B cell (primary cell): Measurements from ENCODE around the gene UPK3A. TPM values are rescaled to one million over a fixed set of nuclear protein-coding genes. Genes with fewer than 3 reads are reported as not detected.

ENCODE experiments used
- ATAC-seq: fragments of 200-7000 bp; cut with Tn5 transposase; one replicate; pipeline ENCODE4 v1.10.0; 2021; ENCODE audit warnings: low read depth, mild to moderate bottlenecking, moderate number of reproducible peaks, moderate library complexity
- CTCF ChIA-PET: fragments of 350-600 bp; sonication (Branson Sonifier 250); formaldehyde crosslinking; loops from one replicate; lab custom pipeline; 2021; ENCODE audit warnings: antibody characterized with exemption, inconsistent platforms; lab: Charles Lee
- POLR2A ChIA-PET: fragments of 350-600 bp; sonication (Branson Sonifier 250); formaldehyde crosslinking; loops from one replicate; lab custom pipeline; 2021; ENCODE audit warnings: antibody characterized with exemption; lab: Charles Lee
- DNase-seq: peaks from one replicate; pipeline ENCODE4 v3.0.0; 2013
- H2AFZ ChIP-seq: 2 replicates; pipeline ENCODE4 v1.6.1; 2012; ENCODE audit warnings: mild to moderate bottlenecking, low read depth, low read length; ENCODE audit not compliant: insufficient read depth, poor library complexity, severe bottlenecking
- H3K27ac ChIP-seq, 2 donors: 1 replicate in 1 of 2; 2 replicates in 1 of 2; pipeline ENCODE4 v1.5.1; 2012 to 2013; ENCODE audit warnings: low read length in 2 of 2, mild to moderate bottlenecking in 2 of 2, moderate library complexity in 1 of 2
- H3K27me3 ChIP-seq, 4 experiments: fragments of 200-600 bp in 1 of 4; sonication (generic) in 1 of 4; replicated peaks in 1 of 4; 1 replicate in 2 of 4; 2 replicates in 2 of 4; pipeline versions ENCODE4 v1.6.1 to v1.7.0; 2013 to 2016; ENCODE audit warnings: low read length in 3 of 4, mild to moderate bottlenecking in 2 of 4, mixed read lengths in 1 of 4, moderate library complexity in 1 of 4; ENCODE audit not compliant: insufficient read depth in 4 of 4, control insufficient read depth in 3 of 4; ENCODE audit errors: control extremely low read depth in 1 of 4
- H3K36me3 ChIP-seq, 2 experiments: replicated peaks in 1 of 2; 1 replicate in 1 of 2; 2 replicates in 1 of 2; pipeline versions ENCODE4 v1.6.1 to v1.7.1; 2013; ENCODE audit warnings: low read length in 1 of 2; ENCODE audit not compliant: insufficient read depth in 2 of 2, control insufficient read depth in 1 of 2; ENCODE audit errors: control extremely low read depth in 1 of 2, extremely low read depth in 1 of 2
- H3K4me1 ChIP-seq, 2 donors: fragments of 200-600 bp in 1 of 2; sonication (generic) in 1 of 2; 1 replicate in 1 of 2; 2 replicates in 1 of 2; pipeline versions ENCODE4 v1.5.1 to v1.6.1; 2013 to 2017; ENCODE audit warnings: low read length in 2 of 2; ENCODE audit not compliant: control insufficient read depth in 2 of 2, insufficient read depth in 2 of 2
- H3K4me2 ChIP-seq: replicated peaks from 2 replicates; pipeline ENCODE3; 2012; ENCODE audit warnings: mild to moderate bottlenecking, low read depth, low read length; ENCODE audit not compliant: poor library complexity, severe bottlenecking
- H3K4me3 ChIP-seq, 5 experiments: fragments of 200-600 bp in 1 of 5; sonication (generic) in 1 of 5; 1 replicate in 3 of 5; 2 replicates in 2 of 5; pipeline versions ENCODE4 v1.5.1 to v1.7.0; 2011 to 2016; ENCODE audit warnings: low read length in 4 of 5, mild to moderate bottlenecking in 4 of 5, low read depth in 2 of 5, control low read depth in 1 of 5, moderate library complexity in 1 of 5; ENCODE audit not compliant: insufficient read depth in 1 of 5; ENCODE audit errors: control extremely low read depth in 1 of 5, extremely low read depth in 1 of 5
- H3K79me2 ChIP-seq: fragments of 200-600 bp; sonication (generic); one replicate; pipeline ENCODE4 v1.6.0; 2016; ENCODE audit warnings: low read length; ENCODE audit not compliant: control insufficient read depth, insufficient read depth
- H3K9ac ChIP-seq: fragments of 200-600 bp; sonication (generic); 2 replicates; pipeline ENCODE4 v1.6.1; 2017; ENCODE audit warnings: mild to moderate bottlenecking, low read length, moderate library complexity
- H3K9me3 ChIP-seq, 3 donors: one replicate each; pipeline versions ENCODE4 v1.6.1 to v1.7.1; 2013; ENCODE audit warnings: low read length in 2 of 3; ENCODE audit not compliant: control insufficient read depth in 2 of 3, insufficient read depth in 1 of 3; ENCODE audit errors: control extremely low read depth in 1 of 3
- H4K20me1 ChIP-seq: 2 replicates; pipeline ENCODE4 v1.6.0; 2012; ENCODE audit warnings: mild to moderate bottlenecking, low read length; ENCODE audit not compliant: insufficient read depth, control insufficient read depth, poor library complexity, severe bottlenecking
- H3K27ac Mint-ChIP-seq: one replicate; pipeline ENCODE4 v1.8.0; 2021; ENCODE audit warnings: mixed read lengths
- H3K27me3 Mint-ChIP-seq: one replicate; pipeline ENCODE4 v1.8.0; 2021; ENCODE audit warnings: mixed read lengths
- H3K4me1 Mint-ChIP-seq: one replicate; pipeline ENCODE4 v1.8.0; 2021; ENCODE audit warnings: mixed read lengths
- H3K4me3 Mint-ChIP-seq: one replicate; pipeline ENCODE4 v1.8.0; 2021; ENCODE audit warnings: mixed read lengths
- H3K9me3 Mint-ChIP-seq: one replicate; pipeline ENCODE4 v1.8.0; 2022; ENCODE audit warnings: mixed read lengths; ENCODE audit not compliant: insufficient read depth
- CTCF ChIP-seq: fragments of 200-600 bp; IDR thresholded peaks from one replicate; pipeline ENCODE4 v1.8.0; 2022; ENCODE audit warnings: antibody characterized with exemption, mild to moderate bottlenecking
- EZH2 ChIP-seq: IDR thresholded peaks from 2 replicates; pipeline ENCODE4 v1.6.1; 2012; ENCODE audit warnings: borderline replicate concordance, low read depth, mild to moderate bottlenecking, moderate library complexity, low read length; ENCODE audit not compliant: insufficient read depth, poor library complexity, severe bottlenecking
- WGBS: methylation state at CpG from one replicate; pipeline ENCODE4 v1.1.5; 2013; ENCODE audit warnings: missing lambda C conversion rate; ENCODE audit not compliant: insufficient coverage; 5-methylcytosine and 5-hydroxymethylcytosine counted together
- intact Hi-C: fragments of 100-400 bp; cut with micrococcal nuclease; formaldehyde crosslinking; loops from one replicate; pipeline ENCODE4 v1.10.0; 2022
- polyA plus RNA-seq: library from polyadenylated mRNA; depleted of rRNA; stranded (reverse); fragments of >200 nt; gene quantifications from 2 replicates; pipeline ENCODE4 v1.2.3, GENCODE V29; 2012
- total RNA-seq, 2 donors: library from RNA; stranded (reverse); fragments of 120-200 nt in 1 of 2; gene quantifications; 1 replicate in 1 of 2; 2 replicates in 1 of 2; pipeline versions ENCODE4 v1.2.3 to v1.2.4, GENCODE V29; 2013 to 2022

Gene UPK3A
- total and polyA plus RNA-seq, 2 donors (not counting 1 experiment from before 2014, with no cell fraction given): not detected

- Histone ChIP-seq H3K9ac (peak overlapping the region; percentile 87), H3K4me2 (peak overlapping the region; percentile 98), H3K4me1 (peaks cover 18 to 25% of the 10 kb centered on the region in 2 donors), H3K27me3 (no peaks in the 10 kb centered on the region), H2AFZ (peak overlapping the region; percentile 87), H3K79me2 (peaks cover 36% of the 10 kb centered on the region), H3K4me3 (peak overlapping the region; percentile 27 to 71 (median 60)), H3K27ac (peak overlapping the region; percentile 39 to 73), H3K36me3 (no peaks in the 10 kb centered on the region), H4K20me1 (no peaks in the 10 kb centered on the region), H3K9me3 (no peaks in the 10 kb centered on the region)
- no peaks in the 10 kb centered on the region for H3K27me3 Mint-ChIP-seq
- no peaks in the 10 kb centered on the region for H3K9me3 Mint-ChIP-seq
- POLR2A ChIA-PET: interaction anchor here (0.7 kb wide), 1 partner anchor 12 kb away, joined by 3 read pairs; no protein-coding TSS in a partner anchor
- peaks cover 31% of the 10 kb centered on the region for H3K4me1 Mint-ChIP-seq
- intact Hi-C loops: loop anchor here (1.0 kb wide), 4 partner anchors 21 to 68 kb away; partner anchors contain the start of gene UPK3A
- 55% methylated on average over 21 of the region's 25 CpGs for WGBS
- DNase-seq (no peak), ATAC-seq (no peak)
- CTCF ChIA-PET: no interaction called here
- TF ChIP-seq EZH2: no peak
- no peak for TF ChIP-seq CTCF
- H3K4me3 Mint-ChIP-seq: peak overlapping the region; percentile 92
- H3K27ac Mint-ChIP-seq: peak overlapping the region; percentile 97
Observed at GRCh38 chr22:45308957-45309421, 24.2 kb downstream of the UPK3A start.

- H3K4me3 ChIP-seq: peak within 1 kb of the TSS; percentile 27 to 95 (median 80)
- no peaks in the 10 kb centered on the region for H4K20me1 ChIP-seq
- ATAC-seq: peak; percentile 88
- peaks cover 18 to 25% of the 10 kb centered on the region in 2 donors for H3K4me1 ChIP-seq
- peak within 1 kb of the TSS; percentile 98 for H3K4me2 ChIP-seq
- TF ChIP-seq CTCF (no peak), EZH2 (no peak)
- intact Hi-C loops: loop anchor here (1.0 kb wide), 5 partner anchors 9 to 68 kb away; partner anchors contain the start of gene UPK3A
- peak within 1 kb of the TSS; percentile 87 for H2AFZ ChIP-seq
- POLR2A ChIA-PET: interaction anchor here (0.5 to 1.0 kb wide), 3 partner anchors 11 to 48 kb away, joined by 3 to 6 read pairs (median 4); no protein-coding TSS in a partner anchor
- H3K27ac ChIP-seq: peak within 1 kb of the TSS; percentile 73
- no peaks in the 10 kb centered on the region for H3K27me3 ChIP-seq
- peak within 1 kb of the TSS; percentile 92 for H3K4me3 Mint-ChIP-seq
- under 1% methylated on average over 95 of the region's 95 CpGs for WGBS
- H3K9me3 Mint-ChIP-seq: no peaks in the 10 kb centered on the region
- H3K79me2 ChIP-seq: peaks cover 43% of the 10 kb centered on the region
- no peaks in the 10 kb centered on the region for H3K27me3 Mint-ChIP-seq
- CTCF ChIA-PET: no interaction called here
- H3K36me3 ChIP-seq: no peaks in the 10 kb centered on the region
- no peaks in the 10 kb centered on the region for H3K9me3 ChIP-seq
- peak within 1 kb of the TSS; percentile 97 for H3K27ac Mint-ChIP-seq
- peak; percentile 99 for DNase-seq
- peaks cover 36% of the 10 kb centered on the region for H3K4me1 Mint-ChIP-seq
- H3K9ac ChIP-seq: peak within 1 kb of the TSS; percentile 87
Observed at GRCh38 chr22:45309422-45310227, 24.9 kb downstream of the UPK3A start, which contains the start of gene FAM118A. Gene FAM118A (plus strand): TSS chr22:45309934. CDS start chr22:45322380, 12,446 bp downstream.
